SU-DHL-6 (cell line): Measurements from ENCODE around the gene MRPL2.

ENCODE experiments used
- CTCF ChIP-seq: fragments of 200-600 bp; sonication (generic); IDR thresholded peaks from one replicate; pipeline ENCODE4 v1.5.1; 2017; ENCODE audit warnings: antibody characterized with exemption, mild to moderate bottlenecking, low read length, moderate library complexity; ENCODE audit not compliant: insufficient read depth, poor library complexity, severe bottlenecking
- EZH2phosphoT487 ChIP-seq: fragments of 200-600 bp; sonication (generic), shearing (Covaris generic); conservative IDR thresholded peaks from 2 replicates; pipeline ENCODE4 v1.6.1; 2018; ENCODE audit warnings: mild to moderate bottlenecking, antibody characterized with exemption, low read length, moderate library complexity, mixed read lengths

- TF ChIP-seq CTCF (no peak), EZH2phosphoT487 (no peak)
Measured at GRCh38 chr6:43024436-43024835, 34.8 kb downstream of the MRPL2 start.
